Heart left ventricle (tissue), 16 donors: ENCODE results near the gene UNC13B. TPM values are rescaled to one million over a fixed set of nuclear protein-coding genes. Genes with fewer than 3 reads are reported as not detected.

Source experiments
- ATAC-seq, 4 donors: fragments of 200-7000 bp; cut with Tn5 transposase; one replicate each; pipeline ENCODE4 v1.9.1; 2020 to 2022; ENCODE audit warnings: moderate library complexity in 4 of 4, mild to moderate bottlenecking in 3 of 4, moderate number of reproducible peaks in 1 of 4
- DNase-seq, 5 donors: peaks; one replicate each; pipeline ENCODE4 v3.0.0-alpha.2; 2020
- H3K27ac ChIP-seq, 12 donors: fragments of 200-600 bp; sonication (generic) in 4 of 12; one replicate each; pipeline versions ENCODE4 v1.5.0 to v1.8.0; 2016 to 2022; ENCODE audit warnings: mild to moderate bottlenecking in 2 of 12
- H3K27me3 ChIP-seq, 9 donors: fragments of 200-600 bp; sonication (generic) in 2 of 9; one replicate each; pipeline versions ENCODE4 v1.5.1 to v1.8.0; 2016 to 2022; ENCODE audit warnings: mild to moderate bottlenecking in 3 of 9
- H3K36me3 ChIP-seq, 9 donors: fragments of 200-600 bp; sonication (generic) in 2 of 9; one replicate each; pipeline versions ENCODE4 v1.5.0 to v1.8.0; 2018 to 2022; ENCODE audit warnings: mild to moderate bottlenecking in 2 of 9
- H3K4me1 ChIP-seq, 12 donors: fragments of 200-600 bp; sonication (generic) in 4 of 12; one replicate each; pipeline versions ENCODE4 v1.5.0 to v1.8.0; 2016 to 2022; ENCODE audit warnings: mild to moderate bottlenecking in 3 of 12
- H3K4me3 ChIP-seq, 12 donors: fragments of 200-600 bp; sonication (generic) in 4 of 12; one replicate each; pipeline versions ENCODE4 v1.5.0 to v1.8.0; 2017 to 2022; ENCODE audit warnings: mild to moderate bottlenecking in 9 of 12, moderate library complexity in 4 of 12
- H3K9me3 ChIP-seq, 12 donors: fragments of 200-600 bp; sonication (generic) in 4 of 12; one replicate each; pipeline versions ENCODE4 v1.5.0 to v1.8.0; 2016 to 2022; ENCODE audit warnings: mild to moderate bottlenecking in 1 of 12
- POLR2A ChIP-seq, 2 donors: fragments of 450-650 bp; IDR thresholded peaks; one replicate each; pipeline ENCODE4 v1.6.1; 2017; ENCODE audit warnings: antibody characterized with exemption in 2 of 2, mild to moderate bottlenecking in 2 of 2, moderate library complexity in 2 of 2
- WGBS, 4 donors: extraction: QIAGEN DNeasy Blood & Tissue Kit in 2 of 4; methylation state at CpG; one replicate each; pipeline versions ENCODE4 v1.1.5 to v1.1.7; 2013 to 2018; 5-methylcytosine and 5-hydroxymethylcytosine counted together
- intact Hi-C, 10 donors: fragments of 100-400 bp; cut with DNase I; formaldehyde crosslinking; loops; one replicate each; pipeline versions ENCODE4 v1.11.1 to v1.14.2; 2022
- polyA plus RNA-seq, 2 donors: library from polyadenylated mRNA; stranded (reverse); fragments of 200-250 nt; gene quantifications; one replicate each; pipeline ENCODE4 v1.2.3, GENCODE V29; 2013
- total RNA-seq, 9 donors: library from RNA; depleted of rRNA in 2 of 9; stranded (reverse); fragments of >200 nt in 2 of 9; fragmentation: NEBNext Ultra II Directional in 3 of 9; extraction: Animal tissue kit (Norgen Biotek cat#: 25700) in 3 of 9; gene quantifications; one replicate each; pipeline versions ENCODE4 v1.1.0 to v1.2.4, GENCODE V29; 2016 to 2023
- TF ChIP-seq, protein P1 (sequence below), 12 donors: fragments of 200-600 bp; sonication (generic) in 4 of 12; IDR thresholded peaks; one replicate each; pipeline versions ENCODE4 v1.5.0 to v1.8.0; 2018 to 2022; ENCODE audit warnings: antibody characterized with exemption in 12 of 12, mild to moderate bottlenecking in 5 of 12
- donor health status: ischemic (EF 13 %, LVEDD 7.1; RV severe dilation, severe dysfunction).
- donor health status: healthy with polysubstance abuse.
- donor health status: DM: no; HTN: yes; CAD: no.
- donor health status: DM: no; HTN: no; CAD: no.
- donor health status: ischemic (EF 25% LVEDD 6.9; RV normal size, moderate dysfunction).
- donor health status: ischemic (EF 25% LVEDD 5.7; RV mildly dilated, moderate dysfunction).
- donor health status: healthy.
- donor health status: DM: yes; HTN: yes; CAD: no.
- donor health status: ischemic (EF 35%, LVEDD 5.7; RV mildly dilated, moderate dysfunction).
- donor health status: nonischemic (EF 11% LVEDD 7.7; RV severe dilation, severe dysfunction).
- donor health status: DM: yes; HTN: yes; CAD: no.
- donor health status: PGD.
- donor health status: ischemic (EF 29% LVEDD 5.4; RV normal size, mild dysfunction).
- donor health status: nonischemic (EF 23%, LVEDD 6.1; RV moderate dilation, normal function).

UNC13B gene
- total and polyA plus RNA-seq, 11 donors: 8.1 to 30.2 (median 21.2) TPM

- no peak for ATAC-seq
- DNase-seq: no peak
- no peak overlapping the region for H3K27ac ChIP-seq
- H3K4me3 ChIP-seq: no peak overlapping the region
- TF ChIP-seq, protein P1, sequence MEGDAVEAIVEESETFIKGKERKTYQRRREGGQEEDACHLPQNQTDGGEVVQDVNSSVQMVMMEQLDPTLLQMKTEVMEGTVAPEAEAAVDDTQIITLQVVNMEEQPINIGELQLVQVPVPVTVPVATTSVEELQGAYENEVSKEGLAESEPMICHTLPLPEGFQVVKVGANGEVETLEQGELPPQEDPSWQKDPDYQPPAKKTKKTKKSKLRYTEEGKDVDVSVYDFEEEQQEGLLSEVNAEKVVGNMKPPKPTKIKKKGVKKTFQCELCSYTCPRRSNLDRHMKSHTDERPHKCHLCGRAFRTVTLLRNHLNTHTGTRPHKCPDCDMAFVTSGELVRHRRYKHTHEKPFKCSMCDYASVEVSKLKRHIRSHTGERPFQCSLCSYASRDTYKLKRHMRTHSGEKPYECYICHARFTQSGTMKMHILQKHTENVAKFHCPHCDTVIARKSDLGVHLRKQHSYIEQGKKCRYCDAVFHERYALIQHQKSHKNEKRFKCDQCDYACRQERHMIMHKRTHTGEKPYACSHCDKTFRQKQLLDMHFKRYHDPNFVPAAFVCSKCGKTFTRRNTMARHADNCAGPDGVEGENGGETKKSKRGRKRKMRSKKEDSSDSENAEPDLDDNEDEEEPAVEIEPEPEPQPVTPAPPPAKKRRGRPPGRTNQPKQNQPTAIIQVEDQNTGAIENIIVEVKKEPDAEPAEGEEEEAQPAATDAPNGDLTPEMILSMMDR (IDR thresholded peaks at IDR 0.05): no peak
- TF ChIP-seq POLR2A (IDR thresholded peaks at IDR 0.05): no peak
- intact Hi-C loops: no loop called here
- WGBS, 4 donors: 96 to 100% (median 98%) methylated on average over 6 of the region's 6 CpGs
- peaks cover 0 to 30% (median 17%) of the 10 kb centered on the region in 12 donors for H3K4me1 ChIP-seq
- H3K27me3 ChIP-seq: no peaks in the 10 kb centered on the region
- peaks cover 0 to 22% (median 0%) of the 10 kb centered on the region in 9 donors for H3K36me3 ChIP-seq
- no peaks in the 10 kb centered on the region for H3K9me3 ChIP-seq
Observed at GRCh38 chr9:35338561-35339274, 176.9 kb downstream of the UNC13B start.

- ATAC-seq (no peak), DNase-seq (no peak)
- 61 to 84% (median 75%) methylated on average over 1 of the region's 1 CpG for WGBS, 4 donors
- no peak overlapping the region for H3K4me3 ChIP-seq
- peaks cover 0 to 41% (median 17%) of the 10 kb centered on the region in 12 donors for H3K4me1 ChIP-seq
- no peak for TF ChIP-seq POLR2A (IDR thresholded peaks at IDR 0.05)
- TF ChIP-seq, protein P1 (IDR thresholded peaks at IDR 0.05): no peak
- peaks cover 0 to 22% (median 0%) of the 10 kb centered on the region in 9 donors for H3K36me3 ChIP-seq
- intact Hi-C loops: no loop called here
- no peaks in the 10 kb centered on the region for H3K27me3 ChIP-seq
- H3K9me3 ChIP-seq: no peaks in the 10 kb centered on the region
- H3K27ac ChIP-seq: no peak overlapping the region
Observed at GRCh38 chr9:35340046-35340445, 178.2 kb downstream of the UNC13B start.

DNA sequence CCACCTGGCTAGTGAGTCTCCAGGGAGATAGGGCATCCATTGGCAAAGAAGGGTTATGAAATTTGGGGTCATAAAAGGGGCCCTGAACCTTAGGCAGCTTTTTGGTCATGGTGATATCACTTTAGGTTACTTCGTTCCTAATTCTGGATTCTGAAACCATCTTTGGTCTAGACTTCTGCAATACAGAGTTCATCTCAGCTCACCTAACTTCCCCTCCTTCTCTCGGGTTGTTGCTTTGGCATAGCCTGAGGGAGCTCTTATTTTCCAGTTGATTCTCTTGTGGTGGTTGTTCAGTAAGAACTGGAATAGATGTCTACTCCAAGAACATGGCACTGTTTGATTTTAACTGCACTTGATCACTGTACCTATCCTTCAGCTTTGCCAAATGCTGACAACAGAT, 179.2 kb downstream of the UNC13B start:
- Histone ChIP-seq H3K27ac (peak overlapping the region in 10 of 12 donors; percentile 32 to 60 (median 43)), H3K4me1 (peaks cover under 1 to 46% (median 20%) of the 10 kb centered on the region in 12 donors), H3K9me3 (no peaks in the 10 kb centered on the region), H3K36me3 (peaks cover 0 to 13% (median 0%) of the 10 kb centered on the region in 9 donors), H3K4me3 (no peak overlapping the region), H3K27me3 (no peaks in the 10 kb centered on the region)
- WGBS, 4 donors: 76 to 91% (median 84%) methylated on average over 2 of the region's 2 CpGs
- intact Hi-C loops: no loop called here
- ATAC-seq (peak in 1 of 4 donors; percentile 3), DNase-seq (no peak)
- TF ChIP-seq, protein P1 (IDR thresholded peaks at IDR 0.05): no peak
- TF ChIP-seq POLR2A (IDR thresholded peaks at IDR 0.05): no peak

DNA sequence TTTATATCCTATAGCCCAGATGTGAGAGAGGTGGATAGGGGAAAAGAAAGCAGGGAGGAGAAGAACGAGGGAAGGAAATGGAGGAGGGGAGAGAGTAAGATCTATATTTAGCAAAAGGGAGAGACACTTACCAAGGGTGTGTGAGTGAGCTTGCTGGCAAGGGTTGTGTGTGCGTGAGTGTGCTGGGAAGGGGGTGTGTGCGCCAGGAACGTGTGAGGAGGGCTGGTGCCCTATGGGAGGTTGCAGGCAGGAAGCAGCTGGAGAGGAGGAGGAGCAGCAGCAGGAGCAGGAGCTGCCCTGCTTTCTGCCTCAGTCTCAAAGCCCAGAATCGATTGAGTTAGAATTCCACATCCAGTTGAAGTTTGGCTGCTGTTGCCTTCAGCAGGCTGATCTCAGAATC, 179.8 kb downstream of the UNC13B start:
- peak overlapping the region in 8 of 12 donors; percentile 16 to 43 (median 28) for H3K4me3 ChIP-seq
- ATAC-seq (peak; percentile 87 to 98 (median 98)), DNase-seq (peak; percentile 60 to 86 (median 76))
- H3K4me1 ChIP-seq: peaks cover 2 to 49% (median 20%) of the 10 kb centered on the region in 12 donors
- H3K27ac ChIP-seq: peak overlapping the region in 10 of 12 donors; percentile 32 to 60 (median 43)
- intact Hi-C loops: no loop called here
- no peak for TF ChIP-seq POLR2A (IDR thresholded peaks at IDR 0.05)
- TF ChIP-seq, protein P1 (IDR thresholded peaks at IDR 0.05): no peak
- no peaks in the 10 kb centered on the region for H3K27me3 ChIP-seq
- no peaks in the 10 kb centered on the region for H3K9me3 ChIP-seq
- WGBS, 4 donors: 1 to 2% (median 2%) methylated on average over 5 of the region's 5 CpGs
- peaks cover 0 to 10% (median 0%) of the 10 kb centered on the region in 9 donors for H3K36me3 ChIP-seq
